Skeletal muscle cell (primary cell): ENCODE measurements around the gene KCNJ15.

Experiments used
- DNase-seq: peaks from one replicate; pipeline ENCODE4 v3.0.0-alpha.2; 2010; ENCODE audit warnings: low read depth
- H3K4me3 ChIP-seq: 2 replicates; pipeline ENCODE4 v1.5.1; 2011; ENCODE audit warnings: low read depth, mild to moderate bottlenecking, control low read depth, low read length, moderate library complexity

Gene KCNJ15

DNA sequence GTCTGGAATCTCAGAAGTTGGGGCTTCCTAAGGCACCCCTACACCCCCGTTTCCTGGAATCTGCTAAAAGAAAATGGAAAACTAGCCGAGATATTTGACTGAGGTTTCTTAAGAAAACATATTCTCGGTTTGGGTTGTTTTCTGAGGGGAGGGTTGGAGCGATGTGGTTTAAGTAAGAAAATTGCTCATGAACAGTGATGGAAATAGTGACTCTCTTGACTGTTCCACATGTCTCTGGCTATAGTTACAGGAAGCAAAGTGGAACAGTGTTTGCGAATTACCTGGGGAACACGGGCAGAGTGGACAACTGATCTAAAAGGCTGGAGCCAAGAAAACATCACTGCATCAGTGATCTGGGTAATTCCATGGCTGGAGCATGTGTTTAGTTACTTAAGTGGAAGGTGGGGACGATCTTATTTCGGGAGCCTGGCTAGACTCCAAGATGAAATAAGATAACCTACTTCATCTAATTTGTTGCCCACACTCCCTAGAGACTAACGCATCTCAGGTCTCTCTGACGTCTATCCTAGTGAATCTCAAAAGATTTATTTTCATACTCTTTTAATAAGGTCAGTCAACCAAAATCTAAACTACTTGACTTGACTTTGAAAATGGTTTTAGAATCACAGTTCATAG is 92.4 kb downstream of the KCNJ15 start:
- H3K4me3 ChIP-seq = no peak overlapping the region
- no peak for DNase-seq

DNA sequence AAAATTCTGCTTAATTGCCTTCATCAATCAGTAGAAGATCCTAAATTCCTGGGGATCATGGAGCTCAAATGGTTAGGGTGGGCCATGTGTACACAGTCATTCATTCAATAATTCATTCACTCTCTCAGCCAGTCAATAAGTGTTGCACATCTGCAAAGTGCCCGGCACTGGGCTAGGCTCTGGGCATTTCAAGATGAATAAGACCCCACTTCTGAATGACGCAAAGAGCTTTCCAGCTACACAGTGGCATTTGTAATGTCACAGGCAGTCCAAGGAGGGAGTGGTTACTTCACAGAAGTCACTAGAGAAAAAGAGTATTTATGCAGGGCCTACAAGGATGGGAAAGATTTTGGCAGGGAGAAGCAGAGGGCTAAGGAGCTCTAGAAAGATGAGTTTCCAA is 93.2 kb downstream of the KCNJ15 start:
- DNase-seq = no peak
- no peak overlapping the region for H3K4me3 ChIP-seq

DNA sequence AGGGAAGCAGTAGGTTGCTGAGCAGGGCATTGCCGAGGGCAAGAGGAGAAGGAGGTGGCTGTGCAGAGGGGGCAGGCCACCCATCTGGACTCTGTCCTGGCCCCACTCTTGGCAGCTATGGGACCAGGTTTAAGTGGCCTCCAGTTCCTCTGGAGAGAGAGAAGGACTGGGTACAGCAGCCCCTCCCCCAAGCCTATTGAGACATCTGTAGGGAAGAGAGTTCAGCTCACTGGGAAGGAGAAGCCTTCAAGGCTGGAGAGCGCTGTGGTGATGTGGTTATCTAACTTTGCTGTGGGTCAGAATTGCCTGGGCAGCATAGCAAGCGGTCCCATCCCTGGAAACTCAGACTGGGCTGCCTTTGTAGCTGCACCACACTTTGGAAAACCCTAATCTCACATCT is 93.9 kb downstream of the KCNJ15 start:
- DNase-seq = no peak
- H3K4me3 ChIP-seq = no peak overlapping the region

DNA sequence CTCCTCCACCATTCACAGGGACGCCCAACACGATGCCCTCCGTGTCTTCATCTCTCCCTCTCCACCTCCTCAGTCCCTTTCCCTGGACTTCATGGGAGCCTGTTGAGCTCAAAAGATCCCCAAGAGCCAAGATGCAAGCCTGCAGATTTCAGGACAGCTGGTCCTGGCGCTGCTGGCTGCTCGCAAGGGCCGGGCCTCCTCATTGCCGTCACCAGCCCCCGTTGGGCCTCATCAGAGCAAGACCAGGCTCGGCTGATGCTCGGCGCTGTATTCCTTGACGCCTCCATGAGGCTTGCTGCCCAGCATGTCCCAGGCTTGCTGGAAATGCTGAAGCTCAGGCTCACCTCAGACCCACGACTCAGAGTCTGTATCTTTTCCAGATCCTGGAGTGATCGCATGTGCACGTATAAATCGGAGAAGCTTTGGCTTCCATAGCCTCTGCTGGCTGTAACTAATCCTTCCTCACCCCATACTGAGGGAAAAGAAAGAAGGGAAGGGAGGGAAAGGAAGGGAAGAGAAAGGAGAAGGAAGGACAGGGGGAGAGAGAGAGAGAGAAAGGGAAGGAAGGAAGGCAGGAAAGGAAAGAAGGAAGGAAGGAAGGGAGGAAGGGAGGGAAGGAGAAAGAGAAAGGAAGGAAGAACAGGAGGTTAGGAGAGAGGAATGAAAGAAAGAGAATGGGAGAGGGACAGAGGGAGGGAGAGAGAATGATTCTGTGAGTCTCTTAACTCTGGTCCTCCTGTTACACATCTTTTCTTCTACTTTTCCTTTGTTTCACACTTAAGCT is 94.6 kb downstream of the KCNJ15 start:
- no peak for DNase-seq
- no peak overlapping the region for H3K4me3 ChIP-seq

DNA sequence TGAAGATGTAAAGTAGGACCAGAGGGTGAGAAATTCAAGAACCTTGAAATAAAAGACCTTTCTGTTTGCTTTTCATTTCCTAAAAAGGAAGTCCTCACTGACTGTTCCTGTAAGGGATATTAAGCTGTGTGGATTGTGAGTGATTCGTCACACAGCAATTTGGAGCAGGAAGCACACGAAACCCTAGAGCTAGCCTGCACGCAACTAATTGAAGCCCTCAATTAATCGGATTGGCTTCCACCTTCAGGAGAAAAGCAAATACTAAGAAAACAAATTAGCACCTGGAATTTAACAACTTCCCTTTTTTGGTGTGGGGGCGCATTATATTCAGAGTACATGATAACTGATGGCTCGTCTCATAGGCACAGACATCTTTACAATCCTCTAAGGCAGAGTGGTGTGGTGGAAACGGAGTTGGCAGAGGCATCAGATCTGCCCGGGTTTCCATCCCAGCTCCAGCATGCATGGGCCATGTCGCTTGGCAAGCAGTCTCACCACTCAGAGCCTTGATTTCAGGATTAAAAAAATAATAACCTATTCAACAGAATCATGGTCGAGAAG is 95.2 kb downstream of the KCNJ15 start:
- peak; percentile 77 for DNase-seq
- no peak overlapping the region for H3K4me3 ChIP-seq

DNA sequence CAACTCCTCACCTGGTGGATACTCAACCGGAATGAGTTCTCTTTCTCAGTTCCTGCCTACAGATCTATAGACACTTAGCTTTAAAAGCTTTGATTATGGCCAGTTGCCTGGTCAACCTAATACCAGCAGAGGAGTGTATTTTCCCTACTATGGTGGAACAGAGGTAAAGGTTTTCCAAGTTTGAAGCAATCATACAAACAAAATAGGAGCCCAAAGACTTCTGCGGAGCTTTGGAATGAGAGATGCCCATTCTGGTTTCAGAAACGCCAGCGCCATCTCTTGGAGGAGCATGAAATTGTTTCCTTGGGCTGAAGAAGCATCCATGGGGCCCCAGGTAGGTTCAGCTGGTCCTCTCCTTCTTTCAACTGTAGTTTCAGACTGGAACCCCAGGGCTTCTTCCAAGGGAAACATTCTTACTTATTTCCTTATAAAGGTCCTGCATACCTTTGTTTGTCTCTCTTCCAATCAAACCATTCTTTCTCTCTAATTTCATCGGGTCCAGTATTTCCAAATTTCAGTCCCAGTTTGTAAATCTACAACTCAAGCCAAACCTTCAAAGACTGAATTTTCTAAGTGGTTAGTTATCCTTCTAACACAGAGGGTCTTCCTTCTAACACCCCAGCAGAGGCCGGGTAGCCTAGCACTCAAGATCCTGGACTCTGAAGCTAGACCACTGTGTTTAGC is 95.9 kb downstream of the KCNJ15 start:
- DNase-seq = no peak
- no peak overlapping the region for H3K4me3 ChIP-seq

DNA sequence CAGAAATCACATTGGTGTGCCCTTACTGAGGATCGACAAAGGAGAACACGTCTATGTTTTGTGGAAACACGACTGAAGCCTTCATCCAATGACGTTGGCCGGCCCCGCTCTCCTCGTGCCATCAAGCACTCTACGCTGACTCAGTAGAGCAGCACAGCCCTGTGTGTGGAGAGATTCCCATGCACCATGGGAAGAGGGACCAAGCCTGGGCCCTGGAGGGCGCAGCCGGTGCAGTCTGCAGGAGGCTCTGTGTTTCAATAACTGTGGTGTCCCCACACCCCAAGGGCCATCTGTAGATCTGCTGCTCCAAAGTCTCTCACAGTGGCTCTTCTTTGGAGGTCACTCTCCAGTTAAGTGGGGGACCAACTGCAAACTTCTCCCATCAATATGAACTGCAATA is 97.4 kb downstream of the KCNJ15 start:
- DNase-seq = no peak
- H3K4me3 ChIP-seq = no peak overlapping the region

DNA sequence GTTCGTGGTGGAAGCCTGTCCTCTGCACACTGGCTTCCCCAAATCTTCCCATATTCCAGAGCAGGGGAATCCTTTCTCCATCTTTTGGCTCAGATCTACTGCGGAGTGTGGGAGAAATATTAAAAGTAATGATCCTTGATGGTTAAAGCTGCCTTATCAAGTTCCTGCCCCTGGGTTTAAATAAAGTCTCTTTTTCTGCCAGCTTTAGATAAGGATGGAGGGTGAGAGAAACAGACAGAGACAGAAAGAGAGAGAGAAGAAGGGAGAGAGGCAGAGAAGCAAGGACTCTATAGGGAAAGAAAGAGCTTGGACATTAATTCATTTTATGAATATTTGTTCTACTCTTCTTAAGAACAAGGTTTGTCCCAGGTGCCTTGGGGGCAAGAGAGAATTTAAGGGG is 98.0 kb downstream of the KCNJ15 start:
- DNase-seq = no peak
- H3K4me3 ChIP-seq = no peak overlapping the region

DNA sequence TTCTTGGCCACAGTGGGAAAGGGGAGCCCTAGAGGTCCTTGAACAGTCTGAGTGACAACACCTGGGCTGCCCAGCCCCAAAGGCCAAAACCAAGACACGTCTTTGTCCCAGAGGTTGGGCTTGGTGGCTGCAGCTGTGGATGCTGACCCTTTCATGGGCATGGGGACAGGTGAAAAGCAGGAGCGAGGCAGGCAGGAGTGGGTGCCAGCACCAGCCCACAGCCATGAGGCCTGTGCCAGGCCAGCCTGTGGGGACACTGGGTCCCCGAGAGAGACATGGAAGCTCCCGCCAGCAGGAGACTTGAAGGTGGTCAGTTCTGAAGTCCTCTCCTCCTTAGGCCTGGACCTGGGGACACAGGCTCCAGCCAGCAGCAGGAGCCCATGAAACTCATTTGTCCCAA is 98.6 kb downstream of the KCNJ15 start:
- H3K4me3 ChIP-seq = no peak overlapping the region
- DNase-seq = no peak

DNA sequence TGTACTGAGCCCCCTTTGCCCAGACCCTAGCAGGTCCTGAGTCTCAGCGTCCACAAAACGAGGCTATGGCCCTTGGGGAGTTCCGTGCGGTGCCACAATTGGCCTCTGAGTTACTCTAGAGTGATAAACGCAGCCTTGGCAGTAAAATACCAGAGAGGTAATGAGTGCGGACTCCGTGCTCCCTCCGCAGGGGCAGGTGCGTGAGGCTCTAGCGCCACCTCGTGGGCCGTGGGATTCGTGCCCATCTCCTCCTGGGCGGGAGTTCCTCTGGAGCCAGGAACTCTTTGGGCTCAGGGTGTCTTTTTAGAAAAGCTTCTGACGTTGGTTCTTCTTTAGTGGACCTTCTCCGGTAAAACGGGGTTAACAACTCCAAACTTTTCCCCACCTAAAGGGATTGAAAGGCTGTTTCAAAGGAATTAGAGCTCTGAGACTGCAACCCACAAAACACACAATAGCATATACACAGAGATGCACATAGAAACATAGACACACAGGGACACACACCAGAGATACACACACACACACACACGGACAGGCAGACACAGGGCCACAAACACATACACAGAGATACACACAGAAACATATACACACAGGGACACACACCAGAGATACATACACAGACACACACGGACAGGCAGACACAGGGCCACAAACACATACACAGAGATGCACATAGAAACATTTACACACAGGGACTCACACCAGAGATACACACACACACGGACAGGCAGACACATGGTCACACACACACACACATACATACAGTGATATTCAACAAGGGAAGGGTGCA is 99.4 kb downstream of the KCNJ15 start:
- no peak overlapping the region for H3K4me3 ChIP-seq
- no peak for DNase-seq
